GM19438 (cell line): ENCODE data around the gene TPBG.

Experiments used
- ATAC-seq: cut with Tn5 transposase; IDR thresholded peaks from one replicate; pipeline ENCODE4 v1.9.1; 2021; ENCODE audit warnings: low read depth; ENCODE audit not compliant: unreplicated experiment

The TPBG gene

GRCh38 chr6:82363428-82364086 is at the start of gene TPBG:
Gene TPBG, plus strand, starts transcription at chr6:82363817. Its CDS starts 1,145 bp downstream, at chr6:82364962.
- ATAC-seq, result no peak

- ATAC-seq, result no peak
Observed at GRCh38 chr6:82322386-82322785, 41.2 kb upstream of the TPBG start.

- ATAC-seq, result no peak
Observed at GRCh38 chr6:82329766-82330165, 33.9 kb upstream of the TPBG start.

- no peak for ATAC-seq
Observed at GRCh38 chr6:82330171-82330804, 33.3 kb upstream of the TPBG start.

- ATAC-seq, result peak; percentile 64
Observed at GRCh38 chr6:82331031-82331773, 32.4 kb upstream of the TPBG start.

- ATAC-seq, result no peak
Observed at GRCh38 chr6:82333781-82334180, 29.8 kb upstream of the TPBG start.

GRCh38 chr6:82337688-82338257 is 25.8 kb upstream of the TPBG start:
- ATAC-seq, result no peak

- ATAC-seq, result no peak
Observed at GRCh38 chr6:82348130-82348529, 15.5 kb upstream of the TPBG start.

GRCh38 chr6:82353848-82354247 is 9.8 kb upstream of the TPBG start:
- no peak for ATAC-seq

- no peak for ATAC-seq
Observed at GRCh38 chr6:82360552-82360951, 3.1 kb upstream of the TPBG start.

GRCh38 chr6:82361631-82362030 is 2.0 kb upstream of the TPBG start:
- no peak for ATAC-seq

- ATAC-seq, result no peak
Observed at GRCh38 chr6:82362144-82362543, 1.5 kb upstream of the TPBG start.

- no peak for ATAC-seq
Observed at GRCh38 chr6:82362878-82363427, 664 bp upstream of the TPBG start.

- no peak for ATAC-seq
Observed at GRCh38 chr6:82364087-82365015, 734 bp downstream of the TPBG start.

- no peak for ATAC-seq
Observed at GRCh38 chr6:82365016-82365795, 1.6 kb downstream of the TPBG start.

GRCh38 chr6:82367704-82368103 is 4.1 kb downstream of the TPBG start:
- ATAC-seq, result no peak

GRCh38 chr6:82370788-82371187 is 7.2 kb downstream of the TPBG start:
- no peak for ATAC-seq

GRCh38 chr6:82371799-82372546 is 8.4 kb downstream of the TPBG start:
- ATAC-seq, result no peak

- no peak for ATAC-seq
Observed at GRCh38 chr6:82372656-82373055, 9.0 kb downstream of the TPBG start.
